ENCODE results near the gene SH3RF2.
"Not testable (repeated sequence)": the region's sequence is repeated elsewhere in the genome, so short reads cannot be mapped to it uniquely, and the experiment has no call there.

Gene SH3RF2

GRCh38 chr5:145947581-145947980, 11.2 kb downstream of the SH3RF2 start:
- no peak for DNase-seq (ENCODE audit: low read depth in 1 of 2, low spot score in 1 of 2)

- DNase-seq (ENCODE audit: low read depth in 1 of 2, low spot score in 1 of 2), result no peak
Measured at GRCh38 chr5:145948047-145948446, 11.7 kb downstream of the SH3RF2 start.

GRCh38 chr5:145948921-145949320, 12.5 kb downstream of the SH3RF2 start:
- no peak for DNase-seq (ENCODE audit: low read depth in 1 of 2, low spot score in 1 of 2)

GRCh38 chr5:145949474-145949873, 13.1 kb downstream of the SH3RF2 start:
- no peak for DNase-seq (ENCODE audit: low read depth in 1 of 2, low spot score in 1 of 2)

- DNase-seq (ENCODE audit: low read depth in 1 of 2, low spot score in 1 of 2), result no peak
Measured at GRCh38 chr5:145951071-145951470, 14.7 kb downstream of the SH3RF2 start.

- DNase-seq (ENCODE audit: low read depth in 1 of 2, low spot score in 1 of 2), result no peak
Measured at GRCh38 chr5:145953202-145953601, 16.8 kb downstream of the SH3RF2 start.

- not testable (repeated sequence) for DNase-seq (ENCODE audit: low read depth in 1 of 2, low spot score in 1 of 2)
Measured at GRCh38 chr5:145954140-145954539, 17.8 kb downstream of the SH3RF2 start.

GRCh38 chr5:145957388-145957787, 21.0 kb downstream of the SH3RF2 start:
- DNase-seq (ENCODE audit: low read depth in 1 of 2, low spot score in 1 of 2), result no peak

- DNase-seq (ENCODE audit: low read depth in 1 of 2, low spot score in 1 of 2), result no peak
Measured at GRCh38 chr5:145958436-145958835, 22.1 kb downstream of the SH3RF2 start.

GRCh38 chr5:145960166-145960565, 23.8 kb downstream of the SH3RF2 start:
- no peak for DNase-seq (ENCODE audit: low read depth in 1 of 2, low spot score in 1 of 2)

GRCh38 chr5:145960848-145961600, 24.6 kb downstream of the SH3RF2 start:
- DNase-seq (ENCODE audit: low read depth in 1 of 2, low spot score in 1 of 2), result no peak

GRCh38 chr5:145962001-145962400, 25.6 kb downstream of the SH3RF2 start:
- DNase-seq (ENCODE audit: low read depth in 1 of 2, low spot score in 1 of 2), result no peak

GRCh38 chr5:145964008-145964407, 27.6 kb downstream of the SH3RF2 start:
- not testable (repeated sequence) for DNase-seq (ENCODE audit: low read depth in 1 of 2, low spot score in 1 of 2)

GRCh38 chr5:145965804-145966203, 29.4 kb downstream of the SH3RF2 start:
- DNase-seq (ENCODE audit: low read depth in 1 of 2, low spot score in 1 of 2), result no peak

GRCh38 chr5:145967296-145967695, 30.9 kb downstream of the SH3RF2 start:
- no peak for DNase-seq (ENCODE audit: low read depth in 1 of 2, low spot score in 1 of 2)

GRCh38 chr5:145968970-145969713, 32.8 kb downstream of the SH3RF2 start:
- no peak for DNase-seq (ENCODE audit: low read depth in 1 of 2, low spot score in 1 of 2)

- DNase-seq (ENCODE audit: low read depth in 1 of 2, low spot score in 1 of 2), result no peak
Measured at GRCh38 chr5:145969714-145970092, 33.3 kb downstream of the SH3RF2 start.

GRCh38 chr5:145971108-145971507, 34.7 kb downstream of the SH3RF2 start:
- DNase-seq (ENCODE audit: low read depth in 1 of 2, low spot score in 1 of 2), result no peak

- no peak for DNase-seq (ENCODE audit: low read depth in 1 of 2, low spot score in 1 of 2)
Measured at GRCh38 chr5:145971701-145972100, 35.3 kb downstream of the SH3RF2 start.

GRCh38 chr5:145975001-145975360, 38.6 kb downstream of the SH3RF2 start:
- no peak for DNase-seq (ENCODE audit: low read depth in 1 of 2, low spot score in 1 of 2)

- no peak for DNase-seq (ENCODE audit: low read depth in 1 of 2, low spot score in 1 of 2)
Measured at GRCh38 chr5:145975361-145976066, 39.1 kb downstream of the SH3RF2 start.

All from activated T-helper 1 cell treated with anti-CD3 and anti-CD28 coated beads, Interleukin-2, amount 50 U/mL, for 16 hours (primary cell).